ENCODE data around the gene UTP3.
"Not testable (repeated sequence)": the region's sequence is repeated elsewhere in the genome, so short reads cannot be mapped to it uniquely, and the experiment has no call there.

UTP3 gene

DNA sequence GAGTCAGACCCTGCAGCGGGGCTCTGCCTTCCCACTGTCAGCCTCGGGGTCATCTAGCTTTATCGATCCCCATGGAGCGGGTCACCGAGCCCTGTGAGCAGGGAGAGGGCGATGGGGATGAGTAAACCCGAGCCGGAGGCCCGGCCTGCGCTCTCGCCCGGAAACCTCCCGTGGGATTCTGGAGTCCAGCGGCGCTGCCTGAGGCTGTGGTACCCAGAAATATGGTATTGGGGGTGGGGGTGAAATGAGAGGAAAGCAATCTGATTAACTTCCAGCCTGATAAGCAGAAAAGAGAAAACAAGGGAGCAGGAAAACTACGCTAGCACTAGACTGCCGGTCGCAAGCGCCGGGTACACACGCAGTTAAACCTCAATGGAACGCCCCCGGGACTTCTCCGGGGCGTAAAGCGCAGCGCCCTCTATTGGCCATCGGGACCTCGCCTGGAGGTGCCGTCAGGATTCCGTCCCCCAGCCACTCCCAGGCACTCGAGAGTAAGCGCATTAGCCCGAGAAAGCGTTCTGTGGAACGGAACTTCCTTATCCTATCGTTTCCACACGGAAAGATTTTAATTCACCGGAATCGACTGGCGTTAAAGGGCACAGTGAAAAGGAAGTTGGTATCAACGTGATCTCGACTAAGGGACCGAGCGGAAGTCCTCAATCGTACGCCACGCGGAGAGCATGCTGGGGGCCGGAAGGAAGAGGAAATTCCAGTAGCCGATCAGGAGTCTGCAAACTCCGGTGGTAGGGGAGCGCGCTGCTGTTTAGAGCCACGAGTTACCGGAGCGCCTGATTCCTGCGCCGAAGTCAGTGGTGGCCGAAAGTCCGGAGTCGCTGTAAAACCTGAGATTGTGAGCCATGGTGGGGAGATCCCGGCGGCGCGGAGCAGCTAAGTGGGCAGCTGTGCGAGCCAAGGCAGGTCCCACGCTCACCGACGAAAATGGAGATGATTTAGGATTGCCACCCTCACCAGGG lies at the start of gene UTP3:
Gene UTP3, plus strand, starts transcription at position 712 of the 974 bp plus-strand sequence. Its CDS starts 146 bp downstream, at position 858.
- DNase-seq (ENCODE audit: low spot score), result peak; percentile 92

DNA sequence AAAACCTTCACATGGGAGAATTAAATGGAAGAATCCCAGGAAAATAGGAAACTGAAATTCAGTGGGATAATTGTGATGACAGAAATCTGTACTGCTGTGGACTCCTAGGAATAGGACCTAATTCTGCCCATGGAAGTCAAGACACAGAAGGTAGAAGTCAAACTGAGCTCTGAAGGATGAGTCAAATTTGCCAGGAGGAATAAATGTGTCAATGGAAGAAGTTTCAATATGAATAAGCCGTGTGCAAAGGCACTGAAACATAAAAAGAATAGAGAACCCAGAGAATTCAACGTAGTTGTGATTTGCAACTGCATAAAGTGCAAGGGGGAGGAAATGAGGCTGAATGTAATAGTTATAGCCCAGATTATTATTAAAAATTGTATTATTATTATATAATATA lies 48.1 kb upstream of the UTP3 start:
- no peak for DNase-seq (ENCODE audit: low spot score)

DNA sequence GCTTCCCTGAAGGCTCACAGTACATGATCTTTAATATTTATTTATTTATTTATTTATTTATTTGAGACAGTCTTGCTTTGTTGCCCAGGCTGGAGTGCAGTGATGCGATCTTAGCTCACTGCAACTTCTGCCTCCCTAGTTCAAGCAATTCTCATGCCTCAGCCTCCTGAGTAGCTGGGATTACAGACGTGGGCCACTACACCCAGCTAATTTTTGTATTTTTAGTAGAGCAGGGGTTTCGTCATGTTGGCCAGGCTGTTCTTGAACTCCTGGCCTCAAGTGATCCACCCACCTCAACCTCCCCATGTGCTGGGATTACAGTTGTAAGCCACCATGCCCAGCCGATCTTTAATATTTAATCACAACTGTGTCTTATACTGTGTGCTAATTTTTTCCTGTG lies 37.6 kb upstream of the UTP3 start:
- DNase-seq (ENCODE audit: low spot score), result not testable (repeated sequence)

DNA sequence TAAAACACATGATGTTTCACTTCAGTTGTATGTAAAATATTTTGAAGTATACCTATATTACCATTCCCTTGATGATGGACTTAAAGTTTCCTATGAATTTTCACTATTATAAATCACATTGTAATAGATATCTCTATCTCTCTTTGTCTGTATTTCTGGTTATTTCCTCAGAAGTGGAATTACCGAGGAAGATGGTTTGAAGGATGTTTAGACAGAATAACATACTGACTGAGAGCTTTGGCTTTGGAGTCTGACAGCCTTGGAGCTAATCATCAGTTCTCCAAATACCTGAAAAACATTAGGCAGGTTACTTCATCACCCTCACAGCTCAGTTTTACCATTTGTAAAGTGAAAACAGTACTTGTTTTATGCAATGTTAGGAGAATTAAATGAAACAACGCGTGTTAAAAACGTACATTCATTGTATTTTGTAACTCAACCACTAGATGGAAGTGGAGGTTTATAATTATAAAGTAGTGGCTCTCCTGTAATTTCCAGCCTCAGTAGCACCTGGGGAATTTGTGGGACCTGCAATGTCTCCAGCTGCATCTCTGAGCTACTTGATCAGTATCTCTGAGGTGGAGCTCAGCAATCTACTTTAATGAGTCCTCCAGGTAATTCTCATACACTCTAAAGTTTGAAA lies 36.3 kb upstream of the UTP3 start:
- DNase-seq (ENCODE audit: low spot score), result peak; percentile 39

DNA sequence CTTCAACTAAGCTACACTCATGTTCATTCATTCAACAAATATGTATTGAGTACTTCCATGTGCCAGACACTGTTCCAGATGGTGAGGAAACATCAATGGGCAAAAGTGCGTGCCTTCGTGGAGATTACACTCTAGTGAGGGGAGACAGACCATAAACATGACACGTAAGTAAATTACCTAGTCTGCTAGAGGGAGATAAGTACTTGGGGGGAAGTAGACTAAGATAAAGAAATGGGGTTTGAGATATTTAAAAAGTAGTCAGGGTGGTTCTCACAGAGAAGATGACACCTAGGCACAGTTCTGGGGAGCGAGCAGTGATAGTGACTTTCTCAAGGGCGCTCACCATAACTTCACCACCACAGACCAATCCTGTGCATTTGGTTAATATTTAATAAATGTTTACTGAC lies 33.7 kb upstream of the UTP3 start:
- no peak for DNase-seq (ENCODE audit: low spot score)

- DNase-seq (ENCODE audit: low spot score), result no peak
Observed at GRCh38 chr4:70657326-70657725, 31.0 kb upstream of the UTP3 start.

DNA sequence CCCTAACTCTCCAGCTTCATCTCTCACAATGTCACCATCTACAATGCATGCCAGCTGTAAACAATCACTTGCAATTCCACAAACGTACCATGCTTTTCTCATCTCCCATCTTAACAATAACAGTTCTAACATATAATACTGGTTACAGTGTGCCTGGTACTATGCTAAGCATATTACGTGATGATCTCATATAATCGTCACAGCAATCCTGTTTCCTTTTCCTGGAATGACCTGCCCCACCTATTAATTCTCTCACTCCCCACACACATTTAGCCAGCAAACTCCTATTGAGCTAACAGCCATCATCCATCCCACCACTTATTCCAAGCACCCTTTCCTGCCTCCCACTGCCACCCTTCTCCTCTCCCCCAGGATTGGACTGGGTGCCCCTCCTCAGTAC lies 29.9 kb upstream of the UTP3 start:
- no peak for DNase-seq (ENCODE audit: low spot score)

DNA sequence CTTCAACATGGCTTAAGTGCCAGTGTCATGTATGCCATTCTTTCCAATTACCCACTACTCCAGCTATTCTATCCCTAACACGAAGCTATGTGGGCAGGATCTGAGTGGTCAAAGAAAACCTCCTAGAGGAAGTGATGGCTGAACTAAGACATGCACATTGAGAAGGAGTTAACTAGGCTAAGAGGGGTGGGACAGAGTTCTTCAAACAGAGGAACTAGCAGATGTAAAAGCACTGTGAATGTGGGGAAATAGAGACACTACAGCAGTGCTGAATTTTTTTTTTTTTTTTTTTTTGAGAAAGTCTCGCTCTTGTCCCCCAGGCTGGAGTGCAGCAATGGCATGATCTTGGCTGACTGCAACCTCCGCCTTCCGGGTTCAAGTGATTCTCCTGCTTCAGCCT lies 28.2 kb upstream of the UTP3 start:
- no peak for DNase-seq (ENCODE audit: low spot score)

DNA sequence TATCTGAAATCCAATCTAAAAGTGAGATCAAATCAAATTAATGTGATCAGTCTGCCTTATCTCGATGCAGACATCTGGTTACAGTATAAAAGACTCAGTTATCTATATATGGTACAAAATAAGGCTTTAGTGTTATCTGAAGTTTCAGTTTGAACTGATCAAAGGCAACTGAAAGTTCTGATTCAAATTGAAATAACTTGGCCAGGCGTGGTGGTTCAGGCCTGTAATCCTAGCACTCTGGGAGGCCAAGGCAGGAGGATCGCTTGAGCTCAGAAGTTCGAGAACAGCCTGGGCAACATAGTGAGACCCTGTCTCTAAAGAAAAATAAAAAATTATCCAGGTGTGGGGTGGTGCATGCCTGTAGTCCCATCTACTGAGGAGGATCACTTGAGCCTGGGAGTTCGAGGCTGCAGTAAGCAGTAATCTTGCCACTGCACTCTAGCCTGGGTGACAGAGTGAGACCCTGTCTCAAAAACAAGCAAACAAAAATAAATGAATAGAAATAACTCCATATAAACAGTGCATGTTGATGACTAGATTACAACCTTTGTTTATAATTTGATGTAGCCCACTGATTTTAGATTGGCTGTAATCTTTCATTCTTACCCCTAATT lies 26.9 kb upstream of the UTP3 start:
- not testable (repeated sequence) for DNase-seq (ENCODE audit: low spot score)

DNA sequence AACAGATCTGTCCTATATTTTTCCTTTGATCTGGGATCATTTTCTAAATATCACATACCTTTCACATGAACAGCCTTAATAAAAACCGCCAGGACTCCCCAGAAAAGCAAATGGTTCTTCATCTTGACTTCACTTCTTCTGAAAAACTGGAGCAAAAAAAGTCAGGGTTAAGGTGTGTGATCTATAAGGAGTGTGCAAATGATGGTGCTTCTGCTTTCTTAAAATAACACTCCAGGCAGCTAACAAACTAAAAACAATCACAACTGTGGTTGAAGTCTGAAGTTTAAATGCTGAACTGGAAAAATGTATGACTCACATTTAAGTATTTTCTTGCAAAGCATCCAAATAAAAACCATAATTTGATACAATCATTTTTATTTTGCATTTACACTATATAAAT lies 22.0 kb upstream of the UTP3 start, which contains the start of gene JCHAIN:
Gene JCHAIN, minus strand, starts transcription at position 140 of the 400 bp plus-strand sequence. Its CDS starts 18 bp downstream, at position 122.
- no peak for DNase-seq (ENCODE audit: low spot score)

DNA sequence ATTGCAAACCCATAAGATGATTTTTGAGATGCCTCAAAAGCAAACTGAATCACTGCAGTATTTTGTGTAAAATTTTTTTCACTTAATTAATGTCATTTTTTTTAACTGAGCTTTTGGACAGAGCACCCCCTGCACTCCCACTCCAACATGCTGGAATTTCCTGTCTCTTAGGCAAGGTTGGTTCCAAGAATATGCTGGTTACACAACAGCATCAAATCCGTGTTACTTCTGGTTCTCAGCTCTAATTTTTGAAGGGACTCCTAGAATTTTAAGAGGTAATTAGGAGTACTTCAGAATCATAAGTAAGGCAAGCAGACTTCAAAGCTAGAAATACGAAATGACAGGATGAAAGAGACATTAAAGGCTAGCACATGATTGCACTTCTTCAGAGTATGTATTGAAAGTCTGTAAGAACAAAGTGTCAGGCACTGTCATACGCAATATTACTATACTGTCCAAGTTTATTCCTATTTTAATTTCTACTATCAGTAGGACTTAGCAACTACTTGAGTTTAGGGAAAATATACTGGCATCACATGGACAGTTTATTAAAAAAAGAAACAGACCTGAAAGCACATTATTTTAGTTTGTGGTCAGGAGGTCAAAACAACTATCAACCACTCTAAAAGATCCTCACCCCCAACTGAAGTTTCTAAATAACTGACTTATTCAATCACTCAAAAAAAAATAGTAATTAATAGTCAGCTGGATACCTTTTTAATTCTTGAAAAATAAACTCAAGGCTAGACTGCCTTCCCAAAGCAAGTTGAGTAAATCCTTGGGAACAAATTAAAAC lies 20.4 kb upstream of the UTP3 start:
- DNase-seq (ENCODE audit: low spot score), result no peak

GRCh38 chr4:70670332-70671014 lies 17.9 kb upstream of the UTP3 start:
- no peak for DNase-seq (ENCODE audit: low spot score)

DNA sequence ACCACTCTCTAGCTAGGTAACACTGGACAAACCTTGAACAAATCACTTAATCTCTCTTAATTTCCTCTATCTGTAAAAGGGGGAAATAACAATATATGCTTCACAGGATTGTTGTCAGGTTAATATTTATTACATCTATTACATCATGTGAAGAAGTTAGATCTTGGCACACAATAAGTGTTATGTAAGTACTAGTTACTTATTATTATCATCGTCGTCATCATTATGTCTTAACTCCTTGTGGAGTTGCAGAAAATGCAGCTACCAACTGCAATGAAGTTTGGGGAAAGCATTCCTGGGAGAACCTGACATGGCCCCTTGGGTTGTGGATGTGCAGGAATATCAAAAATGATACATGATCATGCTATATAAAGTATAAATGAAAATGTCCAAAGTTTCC lies 17.2 kb upstream of the UTP3 start:
- DNase-seq (ENCODE audit: low spot score), result no peak

- DNase-seq (ENCODE audit: low spot score), result no peak
Observed at GRCh38 chr4:70674191-70674590, 14.1 kb upstream of the UTP3 start.

DNA sequence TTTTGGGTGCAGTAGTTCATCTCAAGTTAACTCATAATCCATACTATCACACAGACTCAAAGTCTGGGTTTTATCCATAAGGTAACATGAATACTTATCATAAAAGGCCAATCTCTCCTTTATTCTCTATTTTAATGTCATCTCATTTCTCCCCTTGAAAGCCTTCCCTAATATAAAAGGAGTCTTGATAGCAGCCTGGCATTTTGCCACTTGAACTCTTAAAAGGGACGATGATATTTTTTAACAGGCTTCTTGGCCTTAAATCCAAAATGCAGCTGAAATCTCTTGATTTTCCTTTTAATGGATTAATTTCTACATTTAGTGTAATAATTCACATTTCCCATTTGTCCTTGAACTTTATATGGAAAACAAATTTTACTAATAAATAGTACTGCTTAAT lies 13.6 kb upstream of the UTP3 start:
- DNase-seq (ENCODE audit: low spot score), result no peak

DNA sequence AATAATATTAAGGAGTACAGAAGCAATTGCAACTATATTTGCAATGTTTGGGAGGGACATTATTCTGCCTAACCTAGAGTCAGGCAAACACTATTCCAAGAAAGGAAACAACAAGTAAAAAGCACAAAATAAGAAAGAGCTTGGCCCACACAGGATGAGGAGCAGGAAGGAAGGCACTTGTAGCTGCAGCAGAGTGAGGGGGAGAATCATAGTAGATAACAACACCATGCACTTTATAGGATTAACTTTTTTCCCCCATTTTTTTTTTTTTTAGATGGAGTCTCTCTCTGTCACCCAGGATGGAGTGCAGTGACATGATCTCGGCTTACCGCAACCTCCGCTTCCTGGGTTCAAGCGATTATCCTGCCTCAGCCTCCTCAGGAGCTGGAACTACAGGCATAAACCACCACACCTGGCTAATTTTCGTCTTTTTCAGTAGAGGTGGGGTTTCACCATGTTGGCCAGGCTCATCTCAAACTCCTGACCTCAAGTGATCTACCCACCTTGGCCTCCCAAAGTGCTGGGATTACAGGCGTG lies 11.7 kb upstream of the UTP3 start:
- DNase-seq (ENCODE audit: low spot score), result no peak

DNA sequence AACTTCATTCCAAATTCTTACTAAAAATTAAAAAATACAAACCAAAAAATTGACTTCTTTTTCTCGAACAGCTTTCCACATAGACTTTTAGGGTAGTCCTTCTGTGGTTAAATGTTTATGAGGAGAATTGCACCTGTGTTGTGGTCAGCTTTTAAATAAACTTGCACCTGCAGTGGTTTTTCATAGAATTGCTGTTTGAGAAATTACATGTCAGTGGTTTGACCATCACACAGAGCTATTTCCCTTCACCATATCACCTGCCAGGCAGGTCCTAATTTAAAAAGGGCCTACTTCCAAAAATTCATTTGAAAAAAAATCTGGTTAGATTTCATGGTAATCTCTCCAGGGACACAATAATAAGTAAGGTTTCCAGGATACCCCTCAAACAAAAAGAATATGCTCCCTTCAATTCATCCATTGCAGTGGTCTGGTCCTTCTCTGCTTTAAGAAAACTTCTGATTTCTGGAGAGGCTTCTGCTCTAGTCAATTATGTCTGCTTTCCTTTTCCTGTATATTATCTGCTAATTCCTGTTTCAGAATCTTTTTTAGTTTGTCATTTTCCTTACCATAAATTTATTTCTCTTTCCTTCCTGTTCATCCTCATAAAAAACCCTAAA lies 9.8 kb upstream of the UTP3 start:
- no peak for DNase-seq (ENCODE audit: low spot score)

DNA sequence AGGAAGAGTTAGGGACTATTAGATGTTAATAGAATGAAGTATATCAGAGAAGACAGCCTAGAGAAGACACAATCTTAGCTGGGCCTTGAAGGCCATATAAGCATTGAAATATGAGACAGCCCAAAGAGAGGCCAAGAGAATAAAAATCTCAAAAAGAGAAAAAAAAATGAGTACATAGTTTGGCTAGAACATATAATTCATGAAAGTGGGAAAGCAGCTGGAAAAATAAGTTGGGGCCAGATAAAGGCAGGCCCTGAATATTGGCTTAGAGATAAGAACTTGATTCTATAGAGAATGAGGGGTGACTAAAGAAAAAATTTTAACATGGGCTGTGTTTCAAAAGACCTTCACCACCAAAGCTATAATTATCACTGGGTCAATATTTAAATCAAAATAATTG lies 7.4 kb upstream of the UTP3 start:
- no peak for DNase-seq (ENCODE audit: low spot score)

DNA sequence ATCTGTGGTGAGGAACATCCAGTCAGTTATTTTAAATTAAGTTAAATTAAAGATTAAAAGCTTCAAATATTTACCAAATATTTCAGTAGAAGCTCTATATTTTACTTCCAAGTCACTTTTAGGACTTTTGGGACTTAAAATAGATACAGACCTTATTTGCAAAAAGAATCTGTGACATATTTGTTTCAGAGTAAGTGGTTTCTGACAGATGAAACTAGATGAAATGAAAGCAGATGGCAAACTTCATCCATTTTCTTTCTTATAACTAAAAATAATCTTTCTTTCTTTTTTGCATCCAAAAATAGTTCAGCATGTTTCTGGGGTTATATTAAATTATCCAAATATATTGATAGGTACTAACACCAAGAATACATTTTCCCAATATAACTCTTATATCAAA lies 6.6 kb upstream of the UTP3 start:
- no peak for DNase-seq (ENCODE audit: low spot score)

DNA sequence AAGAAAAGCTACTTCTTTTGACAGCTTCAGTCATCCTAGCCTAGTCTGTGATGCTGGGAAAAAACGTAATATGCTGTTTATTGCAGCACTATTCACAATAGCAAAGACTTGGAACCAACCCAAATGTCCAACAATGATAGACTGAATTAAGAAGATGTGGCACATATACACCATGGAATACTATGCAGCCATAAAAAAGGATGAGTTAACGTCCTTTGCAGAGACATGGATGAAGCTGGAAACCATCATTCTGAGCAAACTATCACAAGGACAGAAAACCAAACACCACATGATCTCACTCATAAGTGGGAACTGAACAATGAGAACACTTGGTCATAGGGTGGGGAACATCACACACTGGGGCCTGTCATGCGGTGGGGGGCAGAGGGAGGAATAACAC lies 6.2 kb upstream of the UTP3 start:
- not testable (repeated sequence) for DNase-seq (ENCODE audit: low spot score)

DNA sequence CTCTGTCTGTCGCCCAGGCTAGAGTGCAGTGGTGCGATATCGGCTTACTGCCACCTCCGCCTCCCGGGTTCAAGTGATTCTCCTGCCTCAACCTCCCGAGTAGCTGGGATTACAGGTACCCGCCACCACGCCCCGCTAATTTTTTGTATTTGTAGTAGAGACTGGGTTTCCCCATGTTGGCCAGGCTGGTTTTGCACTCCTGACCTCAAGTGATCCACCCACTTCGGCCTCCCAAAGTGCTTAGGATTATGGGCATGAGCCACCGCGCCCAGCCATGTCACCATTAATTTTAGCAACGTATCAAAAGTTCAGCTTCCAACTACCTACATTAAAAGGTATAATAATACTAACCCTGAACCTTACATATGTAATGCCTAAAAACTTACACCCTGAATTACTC lies 940 bp upstream of the UTP3 start:
- DNase-seq (ENCODE audit: low spot score), result no peak
